ENCODE results near the gene ARHGAP18. TPM values are rescaled to one million over a fixed set of nuclear protein-coding genes. Genes with fewer than 3 reads are reported as not detected.

Gene ARHGAP18
- total and polyA plus RNA-seq, 10 of the 15 experiments (the other 5 are each of a cell fraction or from before 2014, with no cell fraction given), result 18.2 to 52.2 (median 31.7) TPM

DNA sequence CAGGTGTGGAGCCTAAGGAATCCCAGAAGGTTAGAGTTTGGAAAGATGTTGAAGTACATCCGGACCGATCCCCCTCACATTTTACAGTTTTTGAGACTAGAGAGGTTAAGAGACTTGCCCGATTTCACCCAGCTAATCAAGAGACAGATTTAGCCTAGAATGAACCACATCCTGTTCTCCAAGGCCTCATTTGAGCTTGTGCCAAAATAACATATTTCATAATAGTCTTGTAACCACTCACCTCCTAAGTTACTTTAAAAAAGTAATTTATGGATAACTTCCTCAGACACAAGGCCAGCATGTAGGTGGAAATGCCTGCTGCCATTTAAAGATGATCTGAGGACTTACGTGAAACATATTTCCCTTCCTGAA lies 39.8 kb upstream of the ARHGAP18 start (continued):
- TF ChIP-seq, protein P1, sequence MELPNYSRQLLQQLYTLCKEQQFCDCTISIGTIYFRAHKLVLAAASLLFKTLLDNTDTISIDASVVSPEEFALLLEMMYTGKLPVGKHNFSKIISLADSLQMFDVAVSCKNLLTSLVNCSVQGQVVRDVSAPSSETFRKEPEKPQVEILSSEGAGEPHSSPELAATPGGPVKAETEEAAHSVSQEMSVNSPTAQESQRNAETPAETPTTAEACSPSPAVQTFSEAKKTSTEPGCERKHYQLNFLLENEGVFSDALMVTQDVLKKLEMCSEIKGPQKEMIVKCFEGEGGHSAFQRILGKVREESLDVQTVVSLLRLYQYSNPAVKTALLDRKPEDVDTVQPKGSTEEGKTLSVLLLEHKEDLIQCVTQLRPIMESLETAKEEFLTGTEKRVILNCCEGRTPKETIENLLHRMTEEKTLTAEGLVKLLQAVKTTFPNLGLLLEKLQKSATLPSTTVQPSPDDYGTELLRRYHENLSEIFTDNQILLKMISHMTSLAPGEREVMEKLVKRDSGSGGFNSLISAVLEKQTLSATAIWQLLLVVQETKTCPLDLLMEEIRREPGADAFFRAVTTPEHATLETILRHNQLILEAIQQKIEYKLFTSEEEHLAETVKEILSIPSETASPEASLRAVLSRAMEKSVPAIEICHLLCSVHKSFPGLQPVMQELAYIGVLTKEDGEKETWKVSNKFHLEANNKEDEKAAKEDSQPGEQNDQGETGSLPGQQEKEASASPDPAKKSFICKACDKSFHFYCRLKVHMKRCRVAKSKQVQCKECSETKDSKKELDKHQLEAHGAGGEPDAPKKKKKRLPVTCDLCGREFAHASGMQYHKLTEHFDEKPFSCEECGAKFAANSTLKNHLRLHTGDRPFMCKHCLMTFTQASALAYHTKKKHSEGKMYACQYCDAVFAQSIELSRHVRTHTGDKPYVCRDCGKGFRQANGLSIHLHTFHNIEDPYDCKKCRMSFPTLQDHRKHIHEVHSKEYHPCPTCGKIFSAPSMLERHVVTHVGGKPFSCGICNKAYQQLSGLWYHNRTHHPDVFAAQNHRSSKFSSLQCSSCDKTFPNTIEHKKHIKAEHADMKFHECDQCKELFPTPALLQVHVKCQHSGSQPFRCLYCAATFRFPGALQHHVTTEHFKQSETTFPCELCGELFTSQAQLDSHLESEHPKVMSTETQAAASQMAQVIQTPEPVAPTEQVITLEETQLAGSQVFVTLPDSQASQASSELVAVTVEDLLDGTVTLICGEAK (IDR thresholded peaks at IDR 0.05; ENCODE audit: borderline replicate concordance), result no peak
- TF ChIP-seq, protein P2, sequence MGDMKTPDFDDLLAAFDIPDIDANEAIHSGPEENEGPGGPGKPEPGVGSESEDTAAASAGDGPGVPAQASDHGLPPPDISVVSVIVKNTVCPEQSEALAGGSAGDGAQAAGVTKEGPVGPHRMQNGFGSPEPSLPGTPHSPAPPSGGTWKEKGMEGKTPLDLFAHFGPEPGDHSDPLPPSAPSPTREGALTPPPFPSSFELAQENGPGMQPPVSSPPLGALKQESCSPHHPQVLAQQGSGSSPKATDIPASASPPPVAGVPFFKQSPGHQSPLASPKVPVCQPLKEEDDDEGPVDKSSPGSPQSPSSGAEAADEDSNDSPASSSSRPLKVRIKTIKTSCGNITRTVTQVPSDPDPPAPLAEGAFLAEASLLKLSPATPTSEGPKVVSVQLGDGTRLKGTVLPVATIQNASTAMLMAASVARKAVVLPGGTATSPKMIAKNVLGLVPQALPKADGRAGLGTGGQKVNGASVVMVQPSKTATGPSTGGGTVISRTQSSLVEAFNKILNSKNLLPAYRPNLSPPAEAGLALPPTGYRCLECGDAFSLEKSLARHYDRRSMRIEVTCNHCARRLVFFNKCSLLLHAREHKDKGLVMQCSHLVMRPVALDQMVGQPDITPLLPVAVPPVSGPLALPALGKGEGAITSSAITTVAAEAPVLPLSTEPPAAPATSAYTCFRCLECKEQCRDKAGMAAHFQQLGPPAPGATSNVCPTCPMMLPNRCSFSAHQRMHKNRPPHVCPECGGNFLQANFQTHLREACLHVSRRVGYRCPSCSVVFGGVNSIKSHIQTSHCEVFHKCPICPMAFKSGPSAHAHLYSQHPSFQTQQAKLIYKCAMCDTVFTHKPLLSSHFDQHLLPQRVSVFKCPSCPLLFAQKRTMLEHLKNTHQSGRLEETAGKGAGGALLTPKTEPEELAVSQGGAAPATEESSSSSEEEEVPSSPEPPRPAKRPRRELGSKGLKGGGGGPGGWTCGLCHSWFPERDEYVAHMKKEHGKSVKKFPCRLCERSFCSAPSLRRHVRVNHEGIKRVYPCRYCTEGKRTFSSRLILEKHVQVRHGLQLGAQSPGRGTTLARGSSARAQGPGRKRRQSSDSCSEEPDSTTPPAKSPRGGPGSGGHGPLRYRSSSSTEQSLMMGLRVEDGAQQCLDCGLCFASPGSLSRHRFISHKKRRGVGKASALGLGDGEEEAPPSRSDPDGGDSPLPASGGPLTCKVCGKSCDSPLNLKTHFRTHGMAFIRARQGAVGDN (IDR thresholded peaks at IDR 0.05), result peak; percentile 22; the same call in 1 of the 2 replicates
- TF ChIP-seq CHD2 (IDR thresholded peaks at IDR 0.05; ENCODE audit: borderline replicate concordance, low read depth, low read length) (no peak), ZSCAN29 (IDR thresholded peaks at IDR 0.05) (no peak), CHD1 (IDR thresholded peaks at IDR 0.05; ENCODE audit: low read depth, low read length) (no peak), GABPA (IDR thresholded peaks at IDR 0.05; ENCODE audit: low read depth) (peak; percentile 61; the same call in 1 of the 2 replicates), PAX8 (IDR thresholded peaks at IDR 0.05) (no peak), CBX3 (IDR thresholded peaks at IDR 0.05; ENCODE audit: borderline replicate concordance, low read depth) (no peak)
- TF ChIP-seq, protein P3, sequence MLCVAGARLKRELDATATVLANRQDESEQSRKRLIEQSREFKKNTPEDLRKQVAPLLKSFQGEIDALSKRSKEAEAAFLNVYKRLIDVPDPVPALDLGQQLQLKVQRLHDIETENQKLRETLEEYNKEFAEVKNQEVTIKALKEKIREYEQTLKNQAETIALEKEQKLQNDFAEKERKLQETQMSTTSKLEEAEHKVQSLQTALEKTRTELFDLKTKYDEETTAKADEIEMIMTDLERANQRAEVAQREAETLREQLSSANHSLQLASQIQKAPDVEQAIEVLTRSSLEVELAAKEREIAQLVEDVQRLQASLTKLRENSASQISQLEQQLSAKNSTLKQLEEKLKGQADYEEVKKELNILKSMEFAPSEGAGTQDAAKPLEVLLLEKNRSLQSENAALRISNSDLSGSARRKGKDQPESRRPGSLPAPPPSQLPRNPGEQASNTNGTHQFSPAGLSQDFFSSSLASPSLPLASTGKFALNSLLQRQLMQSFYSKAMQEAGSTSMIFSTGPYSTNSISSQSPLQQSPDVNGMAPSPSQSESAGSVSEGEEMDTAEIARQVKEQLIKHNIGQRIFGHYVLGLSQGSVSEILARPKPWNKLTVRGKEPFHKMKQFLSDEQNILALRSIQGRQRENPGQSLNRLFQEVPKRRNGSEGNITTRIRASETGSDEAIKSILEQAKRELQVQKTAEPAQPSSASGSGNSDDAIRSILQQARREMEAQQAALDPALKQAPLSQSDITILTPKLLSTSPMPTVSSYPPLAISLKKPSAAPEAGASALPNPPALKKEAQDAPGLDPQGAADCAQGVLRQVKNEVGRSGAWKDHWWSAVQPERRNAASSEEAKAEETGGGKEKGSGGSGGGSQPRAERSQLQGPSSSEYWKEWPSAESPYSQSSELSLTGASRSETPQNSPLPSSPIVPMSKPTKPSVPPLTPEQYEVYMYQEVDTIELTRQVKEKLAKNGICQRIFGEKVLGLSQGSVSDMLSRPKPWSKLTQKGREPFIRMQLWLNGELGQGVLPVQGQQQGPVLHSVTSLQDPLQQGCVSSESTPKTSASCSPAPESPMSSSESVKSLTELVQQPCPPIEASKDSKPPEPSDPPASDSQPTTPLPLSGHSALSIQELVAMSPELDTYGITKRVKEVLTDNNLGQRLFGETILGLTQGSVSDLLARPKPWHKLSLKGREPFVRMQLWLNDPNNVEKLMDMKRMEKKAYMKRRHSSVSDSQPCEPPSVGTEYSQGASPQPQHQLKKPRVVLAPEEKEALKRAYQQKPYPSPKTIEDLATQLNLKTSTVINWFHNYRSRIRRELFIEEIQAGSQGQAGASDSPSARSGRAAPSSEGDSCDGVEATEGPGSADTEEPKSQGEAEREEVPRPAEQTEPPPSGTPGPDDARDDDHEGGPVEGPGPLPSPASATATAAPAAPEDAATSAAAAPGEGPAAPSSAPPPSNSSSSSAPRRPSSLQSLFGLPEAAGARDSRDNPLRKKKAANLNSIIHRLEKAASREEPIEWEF (IDR thresholded peaks at IDR 0.05; ENCODE audit: insufficient replicate concordance, low read depth, low read length), result no peak
- TF ChIP-seq, protein P4, sequence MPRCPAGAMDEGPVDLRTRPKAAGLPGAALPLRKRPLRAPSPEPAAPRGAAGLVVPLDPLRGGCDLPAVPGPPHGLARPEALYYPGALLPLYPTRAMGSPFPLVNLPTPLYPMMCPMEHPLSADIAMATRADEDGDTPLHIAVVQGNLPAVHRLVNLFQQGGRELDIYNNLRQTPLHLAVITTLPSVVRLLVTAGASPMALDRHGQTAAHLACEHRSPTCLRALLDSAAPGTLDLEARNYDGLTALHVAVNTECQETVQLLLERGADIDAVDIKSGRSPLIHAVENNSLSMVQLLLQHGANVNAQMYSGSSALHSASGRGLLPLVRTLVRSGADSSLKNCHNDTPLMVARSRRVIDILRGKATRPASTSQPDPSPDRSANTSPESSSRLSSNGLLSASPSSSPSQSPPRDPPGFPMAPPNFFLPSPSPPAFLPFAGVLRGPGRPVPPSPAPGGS (IDR thresholded peaks at IDR 0.05; ENCODE audit: borderline replicate concordance, insufficient read depth, low read depth, low read length, poor library complexity, severe bottlenecking), result no peak
- TF ChIP-seq, protein P5, sequence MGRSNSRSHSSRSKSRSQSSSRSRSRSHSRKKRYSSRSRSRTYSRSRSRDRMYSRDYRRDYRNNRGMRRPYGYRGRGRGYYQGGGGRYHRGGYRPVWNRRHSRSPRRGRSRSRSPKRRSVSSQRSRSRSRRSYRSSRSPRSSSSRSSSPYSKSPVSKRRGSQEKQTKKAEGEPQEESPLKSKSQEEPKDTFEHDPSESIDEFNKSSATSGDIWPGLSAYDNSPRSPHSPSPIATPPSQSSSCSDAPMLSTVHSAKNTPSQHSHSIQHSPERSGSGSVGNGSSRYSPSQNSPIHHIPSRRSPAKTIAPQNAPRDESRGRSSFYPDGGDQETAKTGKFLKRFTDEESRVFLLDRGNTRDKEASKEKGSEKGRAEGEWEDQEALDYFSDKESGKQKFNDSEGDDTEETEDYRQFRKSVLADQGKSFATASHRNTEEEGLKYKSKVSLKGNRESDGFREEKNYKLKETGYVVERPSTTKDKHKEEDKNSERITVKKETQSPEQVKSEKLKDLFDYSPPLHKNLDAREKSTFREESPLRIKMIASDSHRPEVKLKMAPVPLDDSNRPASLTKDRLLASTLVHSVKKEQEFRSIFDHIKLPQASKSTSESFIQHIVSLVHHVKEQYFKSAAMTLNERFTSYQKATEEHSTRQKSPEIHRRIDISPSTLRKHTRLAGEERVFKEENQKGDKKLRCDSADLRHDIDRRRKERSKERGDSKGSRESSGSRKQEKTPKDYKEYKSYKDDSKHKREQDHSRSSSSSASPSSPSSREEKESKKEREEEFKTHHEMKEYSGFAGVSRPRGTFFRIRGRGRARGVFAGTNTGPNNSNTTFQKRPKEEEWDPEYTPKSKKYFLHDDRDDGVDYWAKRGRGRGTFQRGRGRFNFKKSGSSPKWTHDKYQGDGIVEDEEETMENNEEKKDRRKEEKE (IDR thresholded peaks at IDR 0.05), result no peak

All from GM12878 (cell line).